HG03135 (cell line): ENCODE data around the gene FBXO21.

ENCODE experiments used
- ATAC-seq: cut with Tn5 transposase; IDR thresholded peaks from one replicate; pipeline ENCODE4 v1.9.1; 2021; ENCODE audit warnings: mild to moderate bottlenecking, moderate library complexity; ENCODE audit not compliant: unreplicated experiment

FBXO21 gene

GRCh38 chr12:117140397-117141096 lies 49.7 kb downstream of the FBXO21 start:
- no peak for ATAC-seq

GRCh38 chr12:117139025-117139717 lies 51.1 kb downstream of the FBXO21 start:
- no peak for ATAC-seq

- ATAC-seq, result no peak
Observed at GRCh38 chr12:117134721-117135120, 55.5 kb downstream of the FBXO21 start.

GRCh38 chr12:117134059-117134458 lies 56.2 kb downstream of the FBXO21 start:
- ATAC-seq, result no peak

GRCh38 chr12:117130801-117131200 lies 59.5 kb downstream of the FBXO21 start:
- no peak for ATAC-seq

GRCh38 chr12:117129391-117129790 lies 60.9 kb downstream of the FBXO21 start:
- no peak for ATAC-seq

GRCh38 chr12:117127933-117128823 lies 62.1 kb downstream of the FBXO21 start:
- ATAC-seq, result no peak

- no peak for ATAC-seq
Observed at GRCh38 chr12:117126335-117126734, 63.9 kb downstream of the FBXO21 start.

- no peak for ATAC-seq
Observed at GRCh38 chr12:117125767-117126166, 64.5 kb downstream of the FBXO21 start.

GRCh38 chr12:117125272-117125613 lies 65.0 kb downstream of the FBXO21 start:
- no peak for ATAC-seq

- no peak for ATAC-seq
Observed at GRCh38 chr12:117124421-117125271, 65.6 kb downstream of the FBXO21 start.

- no peak for ATAC-seq
Observed at GRCh38 chr12:117121441-117121840, 68.8 kb downstream of the FBXO21 start.

GRCh38 chr12:117120787-117121186 lies 69.5 kb downstream of the FBXO21 start:
- no peak for ATAC-seq

GRCh38 chr12:117119592-117120198 lies 70.6 kb downstream of the FBXO21 start:
- ATAC-seq, result no peak

GRCh38 chr12:117118838-117119591 lies 71.3 kb downstream of the FBXO21 start:
- no peak for ATAC-seq

GRCh38 chr12:117114784-117115183 lies 75.5 kb downstream of the FBXO21 start:
- ATAC-seq, result no peak

GRCh38 chr12:117113231-117113630 lies 77.0 kb downstream of the FBXO21 start:
- ATAC-seq, result no peak

- no peak for ATAC-seq
Observed at GRCh38 chr12:117111821-117112595, 78.3 kb downstream of the FBXO21 start.

GRCh38 chr12:117111386-117111785 lies 78.9 kb downstream of the FBXO21 start:
- ATAC-seq, result no peak
